ENCODE data around the gene DNAH5. TPM values are rescaled to one million over a fixed set of nuclear protein-coding genes. Genes with fewer than 3 reads are reported as not detected.

DNAH5 gene
- total RNA-seq, 4 donors from 2014 or later: under 0.01 to 1.8 (median 0.18) TPM

- intact Hi-C loops (cut with DNase I; ENCODE audit: low total_unique reads): no loop called here
- Histone ChIP-seq H3K4me1 (no peaks in the 10 kb centered on the region), H3K9me3 (no peaks in the 10 kb centered on the region), H3K4me3 (no peak overlapping the region), H3K27me3 (no peaks in the 10 kb centered on the region), H3K36me3 (no peaks in the 10 kb centered on the region), H3K27ac (no peak overlapping the region)
- TF ChIP-seq CTCF (IDR thresholded peaks at IDR 0.05): no peak
- no peak for TF ChIP-seq POLR2A (IDR thresholded peaks at IDR 0.05)
- no peak for DNase-seq
Observed at GRCh38 chr5:13643734-13644133, 300.8 kb downstream of the DNAH5 start.

GRCh38 chr5:13643196-13643595 is 301.3 kb downstream of the DNAH5 start:
- no peaks in the 10 kb centered on the region for H3K4me1 ChIP-seq
- H3K9me3 ChIP-seq: no peaks in the 10 kb centered on the region
- H3K27ac ChIP-seq: no peak overlapping the region
- intact Hi-C loops (cut with DNase I; ENCODE audit: low total_unique reads): no loop called here
- DNase-seq: no peak
- H3K36me3 ChIP-seq: no peaks in the 10 kb centered on the region
- TF ChIP-seq POLR2A (IDR thresholded peaks at IDR 0.05): no peak
- TF ChIP-seq CTCF (IDR thresholded peaks at IDR 0.05): no peak
- H3K4me3 ChIP-seq: no peak overlapping the region
- H3K27me3 ChIP-seq: no peaks in the 10 kb centered on the region

Other genes with a start within 250 kb of the DNAH5 start
- 100 to 1,000 TPM in 3 of 4 donors, 10 to 100 TPM in 1; 93.5 to 234 (median 207) TPM for gene TRIO, start 198.7 kb upstream of the DNAH5 start, total RNA-seq